ACC112 (cell line): ENCODE results near the gene SOX8.

ENCODE experiments used
- H2AFZ ChIP-seq: fragments of 200-600 bp; sonication (generic); one replicate; pipeline ENCODE4 v1.6.0; 2017; ENCODE audit warnings: antibody characterized with exemption, low read length; ENCODE audit not compliant: unreplicated experiment
- H3K27ac ChIP-seq: fragments of 200-600 bp; sonication (generic); 2 replicates; pipeline ENCODE4 v1.5.1; 2014; ENCODE audit warnings: low read depth, mild to moderate bottlenecking, antibody characterized with exemption, low read length, moderate library complexity
- H3K27me3 ChIP-seq: fragments of 200-600 bp; sonication (generic); 2 replicates; pipeline ENCODE4 v1.6.1; 2014; ENCODE audit warnings: mild to moderate bottlenecking, antibody characterized with exemption, low read length, moderate library complexity, mixed read lengths; ENCODE audit not compliant: insufficient read depth
- H3K36me3 ChIP-seq: fragments of 200-600 bp; sonication (generic); 2 replicates; pipeline ENCODE4 v1.6.1; 2016; ENCODE audit warnings: mild to moderate bottlenecking, antibody characterized with exemption, low read length, moderate library complexity, mixed read lengths; ENCODE audit not compliant: insufficient read depth
- H3K4me1 ChIP-seq: fragments of 200-600 bp; sonication (generic); one replicate; pipeline ENCODE4 v1.6.1; 2016; ENCODE audit warnings: low read length, mixed read lengths; ENCODE audit not compliant: insufficient read depth, unreplicated experiment, control insufficient read depth
- H3K4me3 ChIP-seq: fragments of 200-600 bp; sonication (generic); 2 replicates; pipeline ENCODE4 v1.5.1; 2014; ENCODE audit warnings: mild to moderate bottlenecking, low read depth, low read length
- H3K79me2 ChIP-seq: fragments of 200-600 bp; sonication (generic); one replicate; pipeline ENCODE4 v1.6.0; 2016; ENCODE audit warnings: low read length; ENCODE audit not compliant: control insufficient read depth, unreplicated experiment, insufficient read depth

The SOX8 gene

GRCh38 chr16:987906-988305 lies 6.3 kb downstream of the SOX8 start:
- no peak overlapping the region for H3K4me3 ChIP-seq
- H3K27ac ChIP-seq, result no peak overlapping the region
- H3K4me1 ChIP-seq, result no peaks in the 10 kb centered on the region
- no peaks in the 10 kb centered on the region for H3K79me2 ChIP-seq
- no peak overlapping the region for H2AFZ ChIP-seq
- H3K27me3 ChIP-seq, result peaks cover 7% of the 10 kb centered on the region
- H3K36me3 ChIP-seq, result no peaks in the 10 kb centered on the region

GRCh38 chr16:988471-989353 lies 7.1 kb downstream of the SOX8 start:
- Histone ChIP-seq H3K36me3 (no peaks in the 10 kb centered on the region), H3K79me2 (no peaks in the 10 kb centered on the region), H3K4me3 (no peak overlapping the region), H3K4me1 (no peaks in the 10 kb centered on the region), H3K27ac (no peak overlapping the region), H2AFZ (no peak overlapping the region), H3K27me3 (peaks cover 1% of the 10 kb centered on the region; the same call in 1 of the 2 replicates)

- Histone ChIP-seq H3K4me1 (no peaks in the 10 kb centered on the region), H3K79me2 (no peaks in the 10 kb centered on the region), H3K4me3 (no peak overlapping the region), H3K27ac (no peak overlapping the region), H3K36me3 (no peaks in the 10 kb centered on the region), H3K27me3 (no peaks in the 10 kb centered on the region; the same call in 1 of the 2 replicates), H2AFZ (no peak overlapping the region)
Measured at GRCh38 chr16:989354-989814, 7.8 kb downstream of the SOX8 start.

GRCh38 chr16:990516-991291 lies 9.1 kb downstream of the SOX8 start:
- H3K4me3 ChIP-seq, result no peak overlapping the region
- no peaks in the 10 kb centered on the region for H3K4me1 ChIP-seq
- no peak overlapping the region for H2AFZ ChIP-seq
- no peaks in the 10 kb centered on the region for H3K79me2 ChIP-seq
- no peaks in the 10 kb centered on the region for H3K36me3 ChIP-seq
- no peak overlapping the region for H3K27ac ChIP-seq
- H3K27me3 ChIP-seq, result peaks cover 3% of the 10 kb centered on the region; the same call in 1 of the 2 replicates

- no peaks in the 10 kb centered on the region for H3K36me3 ChIP-seq
- no peak overlapping the region for H3K27ac ChIP-seq
- no peak overlapping the region for H3K4me3 ChIP-seq
- H3K79me2 ChIP-seq, result no peaks in the 10 kb centered on the region
- no peaks in the 10 kb centered on the region for H3K4me1 ChIP-seq
- peaks cover 7% of the 10 kb centered on the region; the same call in 1 of the 2 replicates for H3K27me3 ChIP-seq
- no peak overlapping the region for H2AFZ ChIP-seq
Measured at GRCh38 chr16:991345-991744, 9.8 kb downstream of the SOX8 start.

- Histone ChIP-seq H2AFZ (no peak overlapping the region), H3K27ac (no peak overlapping the region), H3K27me3 (peaks cover 11% of the 10 kb centered on the region), H3K4me1 (no peaks in the 10 kb centered on the region), H3K79me2 (no peaks in the 10 kb centered on the region), H3K4me3 (no peak overlapping the region), H3K36me3 (no peaks in the 10 kb centered on the region)
Measured at GRCh38 chr16:991773-992172, 10.2 kb downstream of the SOX8 start.

GRCh38 chr16:993731-994130 lies 12.2 kb downstream of the SOX8 start:
- peaks cover 19% of the 10 kb centered on the region for H3K27me3 ChIP-seq
- H3K36me3 ChIP-seq, result no peaks in the 10 kb centered on the region
- H3K4me1 ChIP-seq, result peaks cover 11% of the 10 kb centered on the region
- H3K4me3 ChIP-seq, result no peak overlapping the region
- no peak overlapping the region for H2AFZ ChIP-seq
- no peaks in the 10 kb centered on the region for H3K79me2 ChIP-seq
- no peak overlapping the region for H3K27ac ChIP-seq

- Histone ChIP-seq H3K79me2 (no peaks in the 10 kb centered on the region), H3K4me3 (no peak overlapping the region), H3K4me1 (peaks cover 11% of the 10 kb centered on the region), H3K36me3 (no peaks in the 10 kb centered on the region), H2AFZ (no peak overlapping the region), H3K27ac (no peak overlapping the region), H3K27me3 (peaks cover 19% of the 10 kb centered on the region)
Measured at GRCh38 chr16:995087-995486, 13.5 kb downstream of the SOX8 start.

GRCh38 chr16:995783-996182 lies 14.2 kb downstream of the SOX8 start:
- Histone ChIP-seq H3K4me1 (peaks cover 11% of the 10 kb centered on the region), H3K36me3 (no peaks in the 10 kb centered on the region), H3K27me3 (peaks cover 19% of the 10 kb centered on the region), H3K27ac (no peak overlapping the region), H2AFZ (no peak overlapping the region), H3K79me2 (no peaks in the 10 kb centered on the region), H3K4me3 (no peak overlapping the region)

- Histone ChIP-seq H2AFZ (no peak overlapping the region), H3K79me2 (no peaks in the 10 kb centered on the region), H3K36me3 (no peaks in the 10 kb centered on the region), H3K4me1 (peaks cover 11% of the 10 kb centered on the region), H3K4me3 (no peak overlapping the region), H3K27ac (no peak overlapping the region), H3K27me3 (peaks cover 22% of the 10 kb centered on the region)
Measured at GRCh38 chr16:996681-997080, 15.1 kb downstream of the SOX8 start.
